Cardiac muscle cell (in vitro differentiated cells and primary cell): Measurements from ENCODE around the gene OTC. TPM values are rescaled to one million over a fixed set of nuclear protein-coding genes. Genes with fewer than 3 reads are reported as not detected.

ENCODE experiments used
- DNase-seq, 2 donors: peaks; one replicate each; pipeline versions ENCODE4 v3.0.0 to v3.0.0-alpha.2; 2010 to 2017; ENCODE audit warnings: low read depth in 1 of 2, low spot score in 1 of 2
- H3K27ac ChIP-seq: fragments of 200-600 bp; sonication (generic); 2 replicates; pipeline ENCODE4 v1.5.1; 2016
- H3K27me3 ChIP-seq: fragments of 200-600 bp; sonication (generic); 2 replicates; pipeline ENCODE4 v1.6.0; 2016; ENCODE audit warnings: control low read depth
- H3K36me3 ChIP-seq: fragments of 200-600 bp; sonication (generic); 2 replicates; pipeline ENCODE4 v1.5.1; 2016; ENCODE audit warnings: control low read depth
- H3K4me1 ChIP-seq: fragments of 200-600 bp; sonication (generic); 2 replicates; pipeline ENCODE4 v1.8.1; 2017; ENCODE audit warnings: low read depth, mild to moderate bottlenecking, mixed run types
- H3K4me3 ChIP-seq: fragments of 200-600 bp; sonication (generic); 2 replicates; pipeline ENCODE4 v1.5.1; 2016; ENCODE audit warnings: mild to moderate bottlenecking
- H3K9me3 ChIP-seq: fragments of 200-600 bp; sonication (generic); 2 replicates; pipeline ENCODE4 v1.5.1; 2017; ENCODE audit warnings: low read depth, mild to moderate bottlenecking, control low read depth
- polyA plus RNA-seq: library from polyadenylated mRNA; unstranded; fragments of >200 nt; fragmentation: Nextera tagmentation; extraction: Ambion mirVana; gene quantifications from 2 replicates; pipeline ENCODE4 v1.2.1, GENCODE V29; 2016
- total RNA-seq: library from RNA; depleted of rRNA; stranded (reverse); fragments of >200 nt; gene quantifications from 2 replicates; pipeline ENCODE4 v1.2.3, GENCODE V29; 2016
- TF ChIP-seq, protein P1 (sequence below): IDR thresholded peaks from 2 replicates; pipeline ENCODE4 v1.5.1; 2012; ENCODE audit warnings: low read depth, mild to moderate bottlenecking, low read length

OTC gene
- total and polyA plus RNA-seq, 2 experiments from 2014 or later: not detected

- peak; percentile 92 to 96 for DNase-seq
- Histone ChIP-seq H3K27me3 (no peaks in the 10 kb centered on the region), H3K9me3 (no peaks in the 10 kb centered on the region), H3K4me3 (peak within 1 kb of the TSS; percentile 75), H3K4me1 (no peaks in the 10 kb centered on the region), H3K36me3 (no peaks in the 10 kb centered on the region), H3K27ac (peak within 1 kb of the TSS; percentile 70)
- TF ChIP-seq, protein P1, sequence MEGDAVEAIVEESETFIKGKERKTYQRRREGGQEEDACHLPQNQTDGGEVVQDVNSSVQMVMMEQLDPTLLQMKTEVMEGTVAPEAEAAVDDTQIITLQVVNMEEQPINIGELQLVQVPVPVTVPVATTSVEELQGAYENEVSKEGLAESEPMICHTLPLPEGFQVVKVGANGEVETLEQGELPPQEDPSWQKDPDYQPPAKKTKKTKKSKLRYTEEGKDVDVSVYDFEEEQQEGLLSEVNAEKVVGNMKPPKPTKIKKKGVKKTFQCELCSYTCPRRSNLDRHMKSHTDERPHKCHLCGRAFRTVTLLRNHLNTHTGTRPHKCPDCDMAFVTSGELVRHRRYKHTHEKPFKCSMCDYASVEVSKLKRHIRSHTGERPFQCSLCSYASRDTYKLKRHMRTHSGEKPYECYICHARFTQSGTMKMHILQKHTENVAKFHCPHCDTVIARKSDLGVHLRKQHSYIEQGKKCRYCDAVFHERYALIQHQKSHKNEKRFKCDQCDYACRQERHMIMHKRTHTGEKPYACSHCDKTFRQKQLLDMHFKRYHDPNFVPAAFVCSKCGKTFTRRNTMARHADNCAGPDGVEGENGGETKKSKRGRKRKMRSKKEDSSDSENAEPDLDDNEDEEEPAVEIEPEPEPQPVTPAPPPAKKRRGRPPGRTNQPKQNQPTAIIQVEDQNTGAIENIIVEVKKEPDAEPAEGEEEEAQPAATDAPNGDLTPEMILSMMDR: peak; percentile 71
Observed at GRCh38 chrX:38327007-38327774, 25.2 kb upstream of the OTC start, which contains the start of gene RPGR. Gene RPGR (minus strand): TSS chrX:38327509. CDS start chrX:38327367, 142 bp downstream.

GRCh38 chrX:38327775-38328081, 24.7 kb upstream of the OTC start:
- Histone ChIP-seq H3K4me3 (no peak overlapping the region), H3K36me3 (no peaks in the 10 kb centered on the region), H3K27me3 (no peaks in the 10 kb centered on the region), H3K9me3 (no peaks in the 10 kb centered on the region), H3K4me1 (no peaks in the 10 kb centered on the region), H3K27ac (no peak overlapping the region)
- TF ChIP-seq, protein P1: no peak
- DNase-seq: no peak

- TF ChIP-seq, protein P1: no peak
- Histone ChIP-seq H3K4me1 (no peaks in the 10 kb centered on the region), H3K9me3 (no peaks in the 10 kb centered on the region), H3K27me3 (no peaks in the 10 kb centered on the region), H3K36me3 (no peaks in the 10 kb centered on the region), H3K4me3 (no peak overlapping the region), H3K27ac (no peak overlapping the region)
- DNase-seq: no peak
Observed at GRCh38 chrX:38332505-38332904, 19.9 kb upstream of the OTC start.

- no peak overlapping the region for H3K4me3 ChIP-seq
- H3K4me1 ChIP-seq: no peaks in the 10 kb centered on the region
- TF ChIP-seq, protein P1: peak; percentile 35
- H3K36me3 ChIP-seq: no peaks in the 10 kb centered on the region
- no peak overlapping the region for H3K27ac ChIP-seq
- no peaks in the 10 kb centered on the region for H3K9me3 ChIP-seq
- H3K27me3 ChIP-seq: no peaks in the 10 kb centered on the region
- no peak for DNase-seq
Observed at GRCh38 chrX:38335382-38335781, 17.0 kb upstream of the OTC start.

GRCh38 chrX:38336538-38337240, 15.7 kb upstream of the OTC start:
- no peaks in the 10 kb centered on the region for H3K4me1 ChIP-seq
- no peak for DNase-seq

More at GRCh38 chrX:38336538-38337240, 15.7 kb upstream of the OTC start:
- H3K4me3 ChIP-seq: no peak overlapping the region
- TF ChIP-seq, protein P1: no peak
- H3K9me3 ChIP-seq: no peaks in the 10 kb centered on the region
- H3K27ac ChIP-seq: no peak overlapping the region
- no peaks in the 10 kb centered on the region for H3K27me3 ChIP-seq
- no peaks in the 10 kb centered on the region for H3K36me3 ChIP-seq
